Measurements from ENCODE around the gene CASP5. TPM values are rescaled to one million over a fixed set of nuclear protein-coding genes. Genes with fewer than 3 reads are reported as not detected.
"Not testable (repeated sequence)": the region's sequence is repeated elsewhere in the genome, so short reads cannot be mapped to it uniquely, and the experiment has no call there.

CASP5 gene
- polyA plus RNA-seq, 1 experiment = 0.07 TPM

DNA sequence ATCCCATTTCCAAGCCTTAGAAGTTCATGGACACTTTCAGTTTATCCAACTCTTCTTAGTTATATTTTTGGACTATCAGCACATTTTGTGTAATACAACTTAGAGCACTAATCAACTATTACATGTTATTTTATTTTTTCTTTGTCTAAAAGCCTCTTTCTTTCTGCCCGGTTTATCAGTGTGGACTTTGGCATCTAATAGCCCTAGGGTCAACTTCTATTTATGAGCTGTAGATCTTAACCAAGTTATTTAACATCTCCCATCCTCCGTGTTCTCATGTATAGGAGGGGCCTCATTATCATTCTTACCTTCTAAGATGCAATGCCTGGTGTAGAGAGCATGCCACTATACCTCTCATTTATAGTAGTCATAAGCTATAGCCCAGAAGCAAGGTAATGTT is 17.7 kb upstream of the CASP5 start:
- ChIA-PET POLR2A (no interaction called here), CTCF (no interaction called here)
- Histone ChIP-seq H3K4me3 (ENCODE audit: low read depth, low read length) (no peak overlapping the region), H3K9me3 (ENCODE audit: control insufficient read depth, insufficient read depth, low read length) (peaks cover 6% of the 10 kb centered on the region; the same call in 1 of the 2 replicates), H3K27me3 (ENCODE audit: control insufficient read depth, insufficient read depth, low read length) (no peaks in the 10 kb centered on the region), H3K27ac (ENCODE audit: low read depth, low read length) (no peak overlapping the region)
- DNase-seq (ENCODE audit: low read depth, low spot score) = no peak
- TF ChIP-seq, protein P1, sequence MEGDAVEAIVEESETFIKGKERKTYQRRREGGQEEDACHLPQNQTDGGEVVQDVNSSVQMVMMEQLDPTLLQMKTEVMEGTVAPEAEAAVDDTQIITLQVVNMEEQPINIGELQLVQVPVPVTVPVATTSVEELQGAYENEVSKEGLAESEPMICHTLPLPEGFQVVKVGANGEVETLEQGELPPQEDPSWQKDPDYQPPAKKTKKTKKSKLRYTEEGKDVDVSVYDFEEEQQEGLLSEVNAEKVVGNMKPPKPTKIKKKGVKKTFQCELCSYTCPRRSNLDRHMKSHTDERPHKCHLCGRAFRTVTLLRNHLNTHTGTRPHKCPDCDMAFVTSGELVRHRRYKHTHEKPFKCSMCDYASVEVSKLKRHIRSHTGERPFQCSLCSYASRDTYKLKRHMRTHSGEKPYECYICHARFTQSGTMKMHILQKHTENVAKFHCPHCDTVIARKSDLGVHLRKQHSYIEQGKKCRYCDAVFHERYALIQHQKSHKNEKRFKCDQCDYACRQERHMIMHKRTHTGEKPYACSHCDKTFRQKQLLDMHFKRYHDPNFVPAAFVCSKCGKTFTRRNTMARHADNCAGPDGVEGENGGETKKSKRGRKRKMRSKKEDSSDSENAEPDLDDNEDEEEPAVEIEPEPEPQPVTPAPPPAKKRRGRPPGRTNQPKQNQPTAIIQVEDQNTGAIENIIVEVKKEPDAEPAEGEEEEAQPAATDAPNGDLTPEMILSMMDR (IDR thresholded peaks at IDR 0.05; ENCODE audit: low read depth, low read length) = no peak

DNA sequence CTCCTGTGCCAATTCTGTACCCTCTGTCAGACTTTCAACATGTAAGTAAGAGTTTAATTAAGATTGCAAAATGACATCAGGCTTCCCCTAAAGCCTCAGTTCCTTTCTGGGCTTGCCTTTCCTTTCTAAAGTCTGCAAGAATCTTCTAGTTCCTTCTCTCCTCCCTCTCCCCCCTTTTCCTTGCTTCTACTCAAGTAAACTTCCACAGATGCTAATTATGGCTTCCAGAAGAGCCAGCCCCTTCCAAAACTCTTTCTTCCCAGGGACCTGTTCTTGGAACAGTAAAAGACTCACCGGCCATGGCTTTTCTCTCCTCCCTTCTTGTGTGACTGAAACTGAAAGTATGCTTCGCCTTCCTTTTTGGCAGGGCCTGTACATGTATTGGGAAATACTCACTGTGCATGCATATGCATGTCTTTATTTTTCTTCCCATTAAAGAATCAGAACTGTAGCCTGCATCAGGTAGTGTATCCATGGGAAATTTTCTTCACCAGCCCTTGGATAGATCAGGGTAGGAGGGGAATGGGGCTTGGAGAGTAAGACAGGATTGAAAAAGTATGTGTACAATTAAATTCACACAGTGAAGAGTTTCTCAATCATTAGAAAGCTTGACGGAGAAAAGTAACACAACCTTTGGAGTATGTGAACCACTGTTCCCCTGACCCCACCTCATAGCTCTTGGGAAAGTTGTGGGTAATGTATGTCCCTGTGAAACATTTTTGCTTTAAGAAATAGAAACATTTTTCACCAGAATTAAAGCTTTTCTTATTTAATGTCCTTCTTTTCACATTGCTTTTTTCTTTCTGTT is 12.0 kb upstream of the CASP5 start, which contains the start of gene CASP1:
CASP1 (minus strand) TSS at position 332 of the 808 bp plus-strand sequence; CDS start at position 301, 31 bp downstream.
- Histone ChIP-seq H3K27ac (ENCODE audit: low read depth, low read length) (peak within 1 kb of the TSS; percentile 71), H3K4me3 (ENCODE audit: low read depth, low read length) (peak within 1 kb of the TSS; percentile 61), H3K27me3 (ENCODE audit: control insufficient read depth, insufficient read depth, low read length) (no peaks in the 10 kb centered on the region), H3K9me3 (ENCODE audit: control insufficient read depth, insufficient read depth, low read length) (peaks cover 6% of the 10 kb centered on the region; the same call in 1 of the 2 replicates)
- DNase-seq (ENCODE audit: low read depth, low spot score) = peak; percentile 50
- POLR2A ChIA-PET = interaction anchor here (0.6 to 1.2 kb wide), 2 partner anchors 11 to 172 kb away, joined by 3 to 4 read pairs; no protein-coding TSS in a partner anchor
- CTCF ChIA-PET = interaction anchor here (0.6 kb wide), 1 partner anchor 792 kb away, joined by 4 read pairs; no protein-coding TSS in a partner anchor
- TF ChIP-seq, protein P1 (IDR thresholded peaks at IDR 0.05; ENCODE audit: low read depth, low read length) = no peak

DNA sequence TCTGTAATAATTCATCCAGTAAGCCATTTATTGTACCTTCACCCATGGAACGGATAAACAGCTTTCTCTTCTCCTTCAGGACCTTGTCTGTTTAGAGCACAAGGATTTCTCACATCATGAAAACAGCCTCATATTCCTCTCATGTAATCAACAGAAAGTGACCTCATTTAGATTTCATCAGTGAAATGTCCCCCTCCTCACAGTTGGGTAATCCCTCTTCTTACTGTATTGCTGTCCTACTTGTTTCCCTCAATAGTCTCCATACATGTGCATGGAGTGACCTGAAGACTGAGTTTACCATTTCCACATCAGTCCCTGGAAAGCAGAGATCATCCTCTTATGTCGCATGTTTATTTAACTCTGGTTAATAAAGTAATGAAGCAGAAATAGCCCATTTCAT is 11.4 kb upstream of the CASP5 start:
- POLR2A ChIA-PET; H3K9me3 ChIP-seq (ENCODE audit: control insufficient read depth, insufficient read depth, low read length); CTCF ChIA-PET; DNase-seq (ENCODE audit: low read depth, low spot score); H3K27me3 ChIP-seq (ENCODE audit: control insufficient read depth, insufficient read depth, low read length): not testable (repeated sequence)
- Histone ChIP-seq H3K27ac (ENCODE audit: low read depth, low read length) (peak overlapping the region; percentile 71), H3K4me3 (ENCODE audit: low read depth, low read length) (peak overlapping the region; percentile 61)

DNA sequence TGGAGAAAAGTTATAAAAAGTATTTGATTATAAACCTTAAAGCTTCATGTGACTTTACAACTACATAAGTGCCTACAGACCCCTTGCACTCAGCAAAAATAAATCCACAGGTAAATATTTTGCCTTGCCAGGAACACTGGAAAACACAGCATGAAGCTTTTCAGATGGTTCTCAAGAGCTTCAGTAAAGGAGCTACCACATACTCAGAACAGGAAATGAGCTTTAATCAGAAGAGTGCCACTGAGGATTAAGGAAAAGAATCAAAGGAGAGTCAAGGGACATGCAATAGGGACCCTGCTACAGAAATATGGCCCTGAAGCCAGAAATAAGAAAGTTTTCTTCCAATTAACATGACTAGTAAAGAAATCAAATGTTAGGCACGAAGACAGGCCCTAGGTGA is 10.8 kb upstream of the CASP5 start:
- Histone ChIP-seq H3K9me3 (ENCODE audit: control insufficient read depth, insufficient read depth, low read length) (peaks cover 6% of the 10 kb centered on the region; the same call in 1 of the 2 replicates), H3K27ac (ENCODE audit: low read depth, low read length) (no peak overlapping the region), H3K4me3 (ENCODE audit: low read depth, low read length) (peak overlapping the region; percentile 37), H3K27me3 (ENCODE audit: control insufficient read depth, insufficient read depth, low read length) (no peaks in the 10 kb centered on the region)
- ChIA-PET POLR2A (no interaction called here), CTCF (no interaction called here)
- TF ChIP-seq, protein P1 (IDR thresholded peaks at IDR 0.05; ENCODE audit: low read depth, low read length) = no peak
- no peak for DNase-seq (ENCODE audit: low read depth, low spot score)

DNA sequence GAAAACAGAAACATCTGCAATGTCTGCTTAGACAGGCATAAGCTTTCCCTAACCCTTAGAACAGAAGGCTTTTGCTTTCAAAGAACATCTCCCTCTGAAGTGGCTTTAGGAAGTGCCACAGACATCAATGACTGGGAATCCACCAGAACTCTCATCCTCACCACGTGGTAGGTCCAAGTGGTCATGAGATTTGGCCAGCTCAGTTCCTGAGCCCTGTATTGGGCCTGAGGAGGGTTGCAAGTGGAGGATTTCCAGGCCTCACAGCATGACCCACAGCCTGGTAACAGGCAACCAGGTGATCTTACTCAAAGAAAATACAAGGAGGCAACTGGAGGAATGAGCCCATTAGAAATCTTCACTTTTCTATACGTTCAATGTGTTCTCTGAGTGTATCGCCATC is 10.4 kb upstream of the CASP5 start:
- Histone ChIP-seq H3K27me3 (ENCODE audit: control insufficient read depth, insufficient read depth, low read length) (no peaks in the 10 kb centered on the region), H3K9me3 (ENCODE audit: control insufficient read depth, insufficient read depth, low read length) (peaks cover 6% of the 10 kb centered on the region; the same call in 1 of the 2 replicates), H3K4me3 (ENCODE audit: low read depth, low read length) (no peak overlapping the region; the same call in 1 of the 2 replicates), H3K27ac (ENCODE audit: low read depth, low read length) (no peak overlapping the region)
- TF ChIP-seq, protein P1 (IDR thresholded peaks at IDR 0.05; ENCODE audit: low read depth, low read length) = no peak
- CTCF ChIA-PET = no interaction called here
- no peak for DNase-seq (ENCODE audit: low read depth, low spot score)
- POLR2A ChIA-PET = no interaction called here

Measured in AG04450 (cell line).